HG03108 (cell line): ENCODE results near the gene TEX51.

Experiments used
- ATAC-seq: cut with Tn5 transposase; IDR thresholded peaks from one replicate; pipeline ENCODE4 v1.9.1; 2021; ENCODE audit warnings: moderate library complexity; ENCODE audit not compliant: unreplicated experiment

TEX51 gene

DNA sequence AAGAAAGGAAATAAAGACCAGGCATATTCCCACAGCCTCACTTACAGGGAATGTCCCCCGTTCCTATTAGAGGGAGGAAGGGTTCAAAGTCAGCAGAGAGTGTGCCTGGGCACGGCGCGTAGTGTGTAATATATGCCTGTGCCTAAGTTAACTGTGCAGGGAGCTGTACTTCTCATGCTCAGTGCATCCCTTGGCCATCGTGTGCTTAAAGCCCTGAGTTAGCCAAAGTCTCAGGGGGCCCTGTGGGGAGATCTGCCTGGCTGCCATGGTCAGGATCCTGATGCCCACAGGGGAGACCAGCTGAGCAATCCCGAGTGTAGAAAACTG, 48.4 kb downstream of the TEX51 start:
- no peak for ATAC-seq

DNA sequence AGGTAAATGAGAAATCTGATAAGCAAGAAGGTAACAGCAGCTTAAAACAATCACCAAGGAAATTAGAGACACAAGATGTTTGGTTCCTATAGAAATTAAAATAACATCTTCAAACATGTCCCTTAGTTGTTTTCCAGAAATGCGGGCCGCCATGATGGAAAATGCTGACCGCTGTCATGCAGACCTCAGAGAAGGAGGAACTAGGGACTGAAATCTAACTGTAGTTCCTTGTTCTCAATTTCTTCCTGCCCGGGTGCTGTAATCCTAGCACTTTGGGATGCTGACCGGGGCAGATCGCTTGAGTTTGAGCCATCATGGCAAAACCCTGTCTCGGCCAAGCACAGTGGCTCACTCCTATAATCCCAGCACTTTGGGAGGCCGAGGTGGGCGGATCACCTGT, 51.1 kb downstream of the TEX51 start:
- ATAC-seq = no peak

DNA sequence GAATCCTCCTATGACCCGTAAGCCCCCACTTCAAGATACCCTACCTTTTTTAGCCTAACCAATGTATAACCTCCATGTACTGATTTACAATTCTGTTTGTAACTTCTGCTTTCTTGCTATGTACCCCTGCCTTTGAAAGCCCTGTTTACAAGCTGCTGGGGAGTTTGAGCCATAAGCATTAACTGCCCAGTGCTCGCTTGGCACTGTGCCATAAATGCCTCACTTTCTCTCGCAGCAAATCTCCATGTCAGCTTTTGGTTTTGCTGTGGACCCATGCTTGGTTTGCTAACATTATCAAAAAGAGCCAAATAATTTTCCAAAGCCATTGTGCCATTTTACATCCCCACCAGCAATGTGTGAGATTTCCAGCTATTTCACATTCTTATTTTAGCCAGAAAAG, 51.8 kb downstream of the TEX51 start:
- no peak for ATAC-seq
